Liver (tissue), 9 donors: Measurements from ENCODE around the gene FANCI. TPM values are rescaled to one million over a fixed set of nuclear protein-coding genes. Genes with fewer than 3 reads are reported as not detected.
"Not testable (repeated sequence)": the region's sequence is repeated elsewhere in the genome, so short reads cannot be mapped to it uniquely, and the experiment has no call there.

ENCODE experiments used
- DNase-seq: peaks from one replicate; pipeline ENCODE4 v3.0.0-alpha.2; 2017; ENCODE audit warnings: low spot score
- H3K27ac ChIP-seq, 2 donors: one replicate each; pipeline ENCODE4 v1.7.0; 2013; ENCODE audit warnings: inconsistent platforms in 2 of 2, low read length in 2 of 2, control low read depth in 1 of 2, low read depth in 1 of 2, mild to moderate bottlenecking in 1 of 2
- H3K27me3 ChIP-seq, 4 donors: one replicate each; pipeline versions ENCODE4 v1.6.1 to v1.7.0; 2013; ENCODE audit warnings: low read length in 3 of 4, inconsistent platforms in 1 of 4, mild to moderate bottlenecking in 1 of 4, moderate library complexity in 1 of 4; ENCODE audit not compliant: control insufficient read depth in 4 of 4, insufficient read depth in 4 of 4
- H3K36me3 ChIP-seq, 4 donors: one replicate each; pipeline versions ENCODE4 v1.6.1 to v1.7.0; 2013; ENCODE audit warnings: low read length in 3 of 4, mild to moderate bottlenecking in 3 of 4, low read depth in 1 of 4, moderate library complexity in 1 of 4; ENCODE audit not compliant: control insufficient read depth in 4 of 4, insufficient read depth in 3 of 4
- H3K4me1 ChIP-seq, 4 donors: one replicate each; pipeline versions ENCODE4 v1.6.1 to v1.7.0; 2013; ENCODE audit warnings: low read length in 3 of 4, mild to moderate bottlenecking in 3 of 4, moderate library complexity in 1 of 4; ENCODE audit not compliant: control insufficient read depth in 4 of 4, insufficient read depth in 4 of 4
- H3K4me3 ChIP-seq, 3 donors: one replicate each; pipeline versions ENCODE4 v1.6.1 to v1.7.0; 2013; ENCODE audit warnings: low read length in 3 of 3, control low read depth in 1 of 3, low read depth in 1 of 3, mild to moderate bottlenecking in 1 of 3
- H3K9ac ChIP-seq, 2 donors: one replicate each; pipeline ENCODE4 v1.7.0; 2013; ENCODE audit warnings: low read length in 2 of 2, mild to moderate bottlenecking in 2 of 2, moderate library complexity in 2 of 2, control low read depth in 1 of 2, low read depth in 1 of 2
- H3K9me3 ChIP-seq, 4 donors: one replicate each; pipeline versions ENCODE4 v1.6.1 to v1.7.0; 2013; ENCODE audit warnings: low read length in 3 of 4; ENCODE audit not compliant: control insufficient read depth in 4 of 4
- CTCF ChIP-seq: fragments of 150-350 bp; IDR thresholded peaks from 2 replicates; pipeline ENCODE4 v1.5.1; 2017; ENCODE audit warnings: improper control_type of control experiment, low read depth, low read length; ENCODE audit not compliant: missing input control
- EGR1 ChIP-seq, 2 donors: IDR thresholded peaks; 2 replicates each; pipeline ENCODE4 v1.6.1; 2016 to 2018; ENCODE audit warnings: antibody characterized with exemption in 2 of 2, low read depth in 2 of 2
- FOXA1 ChIP-seq: IDR thresholded peaks from 2 replicates; pipeline ENCODE4 v1.6.1; 2016; ENCODE audit warnings: antibody characterized with exemption
- GABPA ChIP-seq, 2 donors: IDR thresholded peaks in 1 of 2; conservative IDR thresholded peaks in 1 of 2; 2 replicates each; pipeline ENCODE4 v1.6.1; 2016; ENCODE audit warnings: antibody characterized with exemption in 2 of 2, mild to moderate bottlenecking in 1 of 2, moderate library complexity in 1 of 2
- HNF4A ChIP-seq, 2 donors: conservative IDR thresholded peaks; 2 replicates each; pipeline ENCODE4 v1.6.1; 2016; ENCODE audit warnings: antibody characterized with exemption in 2 of 2, mild to moderate bottlenecking in 2 of 2
- NR2F2 ChIP-seq: IDR thresholded peaks from 2 replicates; pipeline ENCODE4 v1.6.1; 2016; ENCODE audit warnings: antibody characterized with exemption
- RAD21 ChIP-seq, 2 donors: IDR thresholded peaks; 2 replicates each; pipeline ENCODE4 v1.6.1; 2016; ENCODE audit warnings: antibody characterized with exemption in 2 of 2, mild to moderate bottlenecking in 2 of 2
- REST ChIP-seq: IDR thresholded peaks from 2 replicates; pipeline ENCODE4 v1.6.1; 2016; ENCODE audit warnings: antibody characterized with exemption, mild to moderate bottlenecking
- SP1 ChIP-seq: IDR thresholded peaks from 2 replicates; pipeline ENCODE4 v1.6.1; 2018; ENCODE audit warnings: antibody characterized with exemption, mild to moderate bottlenecking
- TAF1 ChIP-seq: conservative IDR thresholded peaks from 2 replicates; pipeline ENCODE4 v1.6.1; 2016; ENCODE audit warnings: antibody characterized with exemption, mild to moderate bottlenecking
- YY1 ChIP-seq: IDR thresholded peaks from 2 replicates; pipeline ENCODE4 v1.6.1; 2016; ENCODE audit warnings: antibody characterized with exemption, mild to moderate bottlenecking
- WGBS: extraction: QIAGEN DNeasy Blood & Tissue Kit; methylation state at CpG from one replicate; pipeline ENCODE4 v1.1.7; 2013; 5-methylcytosine and 5-hydroxymethylcytosine counted together
- polyA plus RNA-seq, 2 donors: library from polyadenylated mRNA; stranded (reverse) in 1 of 2; unstranded in 1 of 2; fragments of 200-250 nt in 1 of 2; fragments of >200 nt in 1 of 2; fragmentation: Nextera tagmentation in 1 of 2; extraction: Ambion mirVana in 1 of 2; gene quantifications; one replicate each; pipeline versions ENCODE4 v1.2.1 to v1.2.3, GENCODE V29; 2013 to 2015
- total RNA-seq, 2 donors: library from RNA; depleted of rRNA; stranded (reverse); fragments of >200 nt; gene quantifications; one replicate each; pipeline ENCODE4 v1.2.3, GENCODE V29; 2014
- donor health status: healthy.
- donor health status: healthy.
- donor health status: healthy.
- donor health status: healthy.
- donor health status: healthy.

Gene FANCI
- total and polyA plus RNA-seq, 4 donors, result 1.7 to 41.9 (median 2.3) TPM

GRCh38 chr15:89248584-89248983 is 4.8 kb downstream of the FANCI start:
- over 99% methylated on average over 2 of the region's 2 CpGs for WGBS
- TF ChIP-seq RAD21 (IDR thresholded peaks at IDR 0.05) (no peak), FOXA1 (no peak), HNF4A (conservative IDR thresholded peaks at IDR 0.05) (no peak), TAF1 (no peak), SP1 (no peak), NR2F2 (no peak), GABPA (IDR thresholded peaks at IDR 0.05 in 1 of 2, conservative IDR thresholded peaks at IDR 0.05 in 1 of 2) (no peak), YY1 (no peak), EGR1 (IDR thresholded peaks at IDR 0.05; ENCODE audit: low read depth in 2 of 2) (no peak), CTCF (no peak), REST (no peak)
- Histone ChIP-seq H3K27ac (no peak overlapping the region), H3K4me1 (peaks cover 0 to 11% (median 10%) of the 10 kb centered on the region in 4 donors), H3K36me3 (no peaks in the 10 kb centered on the region), H3K27me3 (no peaks in the 10 kb centered on the region), H3K9me3 (no peaks in the 10 kb centered on the region), H3K4me3 (no peak overlapping the region), H3K9ac (no peak overlapping the region)
- DNase-seq, result no peak

- H3K9me3 ChIP-seq, H3K27ac ChIP-seq, H3K4me3 ChIP-seq, H3K27me3 ChIP-seq, H3K4me1 ChIP-seq, DNase-seq, H3K36me3 ChIP-seq, H3K9ac ChIP-seq: not testable (repeated sequence)
- 89% methylated on average over 5 of the region's 5 CpGs for WGBS
Observed at GRCh38 chr15:89250142-89250541, 6.4 kb downstream of the FANCI start.

- not testable (repeated sequence) for H3K4me3 ChIP-seq, DNase-seq, H3K27me3 ChIP-seq, H3K9ac ChIP-seq, H3K9me3 ChIP-seq, H3K27ac ChIP-seq, H3K4me1 ChIP-seq, H3K36me3 ChIP-seq
- 97% methylated on average over 4 of the region's 4 CpGs for WGBS
Observed at GRCh38 chr15:89277281-89277680, 33.5 kb downstream of the FANCI start.
